ENCODE measurements around the gene APOBEC3A.
A peak's percentile ranks its signal among the peaks of the same experiment; 100 is the strongest.

Gene APOBEC3A

GRCh38 chr22:38957046-38957770 lies at the start of gene APOBEC3A:
Gene APOBEC3A, plus strand, starts transcription at chr22:38957609. Its CDS starts 83 bp downstream, at chr22:38957692.
- DNase-seq (ENCODE audit: low read depth), result no peak

- DNase-seq (ENCODE audit: low read depth), result no peak
Measured at GRCh38 chr22:38907767-38908166, 49.6 kb upstream of the APOBEC3A start.

GRCh38 chr22:38911434-38911833 lies 46.0 kb upstream of the APOBEC3A start:
- DNase-seq (ENCODE audit: low read depth), result no peak

- no peak for DNase-seq (ENCODE audit: low read depth)
Measured at GRCh38 chr22:38919631-38920190, 37.7 kb upstream of the APOBEC3A start.

GRCh38 chr22:38921120-38921519 lies 36.3 kb upstream of the APOBEC3A start:
- no peak for DNase-seq (ENCODE audit: low read depth)

GRCh38 chr22:38921806-38922205 lies 35.6 kb upstream of the APOBEC3A start:
- no peak for DNase-seq (ENCODE audit: low read depth)

GRCh38 chr22:38923463-38924346 lies 33.7 kb upstream of the APOBEC3A start:
- peak; percentile 69 for DNase-seq (ENCODE audit: low read depth)

GRCh38 chr22:38924347-38924952 lies 33.0 kb upstream of the APOBEC3A start:
- peak; percentile 91 for DNase-seq (ENCODE audit: low read depth)

GRCh38 chr22:38925571-38926041 lies 31.8 kb upstream of the APOBEC3A start:
- no peak for DNase-seq (ENCODE audit: low read depth)

- DNase-seq (ENCODE audit: low read depth), result peak; percentile 56
Measured at GRCh38 chr22:38927033-38927781, 30.2 kb upstream of the APOBEC3A start.

GRCh38 chr22:38930512-38930911 lies 26.9 kb upstream of the APOBEC3A start:
- DNase-seq (ENCODE audit: low read depth), result no peak

GRCh38 chr22:38935023-38935422 lies 22.4 kb upstream of the APOBEC3A start:
- no peak for DNase-seq (ENCODE audit: low read depth)

- DNase-seq (ENCODE audit: low read depth), result no peak
Measured at GRCh38 chr22:38935616-38936015, 21.8 kb upstream of the APOBEC3A start.

- DNase-seq (ENCODE audit: low read depth), result no peak
Measured at GRCh38 chr22:38936562-38936961, 20.8 kb upstream of the APOBEC3A start.

GRCh38 chr22:38937036-38937435 lies 20.4 kb upstream of the APOBEC3A start:
- DNase-seq (ENCODE audit: low read depth), result no peak

GRCh38 chr22:38937541-38937940 lies 19.9 kb upstream of the APOBEC3A start:
- DNase-seq (ENCODE audit: low read depth), result no peak

GRCh38 chr22:38938221-38938620 lies 19.2 kb upstream of the APOBEC3A start:
- DNase-seq (ENCODE audit: low read depth), result no peak

GRCh38 chr22:38938925-38939324 lies 18.5 kb upstream of the APOBEC3A start:
- DNase-seq (ENCODE audit: low read depth), result no peak

- no peak for DNase-seq (ENCODE audit: low read depth)
Measured at GRCh38 chr22:38940811-38941384, 16.5 kb upstream of the APOBEC3A start.

GRCh38 chr22:38941488-38941987 lies 15.9 kb upstream of the APOBEC3A start:
- DNase-seq (ENCODE audit: low read depth), result no peak

- no peak for DNase-seq (ENCODE audit: low read depth)
Measured at GRCh38 chr22:38942702-38943101, 14.7 kb upstream of the APOBEC3A start.

Data from iris pigment epithelial cell (primary cell).